Thyroid gland (tissue), 4 donors: Measurements from ENCODE around the gene PNKD.

Experiments used
- CTCF ChIP-seq, 6 experiments: fragments of 200-600 bp in 3 of 6; fragments of 450-650 bp in 3 of 6; sonication (generic) in 3 of 6; IDR thresholded peaks; one replicate each; pipeline ENCODE4 v1.5.1; 2016 to 2019; ENCODE audit warnings: antibody characterized with exemption in 6 of 6, mild to moderate bottlenecking in 2 of 6, inconsistent platforms in 1 of 6, moderate library complexity in 1 of 6
- POLR2A ChIP-seq, 2 donors: fragments of 450-650 bp; IDR thresholded peaks; one replicate each; pipeline ENCODE4 v1.6.1; 2017; ENCODE audit warnings: antibody characterized with exemption in 2 of 2, mild to moderate bottlenecking in 2 of 2, moderate library complexity in 1 of 2

GRCh38 chr2:218344090-218344754 lies 73.9 kb downstream of the PNKD start:
- TF ChIP-seq POLR2A (IDR thresholded peaks at IDR 0.05) (no peak), CTCF (IDR thresholded peaks at IDR 0.05) (no peak)
